Endothelial cell of umbilical vein (primary cell): ENCODE results near the gene NPDC1. TPM values are rescaled to one million over a fixed set of nuclear protein-coding genes. Genes with fewer than 3 reads are reported as not detected.

ENCODE experiments used
- BruUV-seq: library from RNA; stranded (reverse); fragments of 400-500 nt; replicated peaks from 2 replicates; lab custom pipeline; 2021; lab: Mats Ljungman, UMichigan
- CTCF ChIA-PET: fragments of 300-600, 350-600 bp; sonication (Branson Sonifier 250); formaldehyde crosslinking; loops from one replicate; lab custom pipeline; 2021; ENCODE audit warnings: antibody characterized with exemption, inconsistent platforms; lab: Charles Lee
- POLR2A ChIA-PET: fragments of 300-600, 350-600 bp; sonication (Branson Sonifier 250); formaldehyde crosslinking; loops from one replicate; lab custom pipeline; 2021; ENCODE audit warnings: antibody characterized with exemption, inconsistent platforms; lab: Charles Lee
- DNase-seq: peaks from one replicate; pipeline ENCODE4 v3.0.0-alpha.2; 2011; ENCODE audit warnings: low read depth, low spot score
- FAIRE-seq: peaks from 2 replicates; lab custom pipeline; 2011; peaks lifted over from hg19 to GRCh38; lab: Jason Lieb, UNC
- H2AFZ ChIP-seq: 2 replicates; pipeline ENCODE4 v1.6.0; 2012; ENCODE audit warnings: low read depth, low read length, control low read depth, inconsistent platforms
- H3K27ac ChIP-seq: 2 replicates; pipeline ENCODE4 v1.5.1; 2011; ENCODE audit warnings: low read depth, mild to moderate bottlenecking, control low read depth, low read length, moderate library complexity; ENCODE audit not compliant: insufficient read depth
- H3K27me3 ChIP-seq, 2 experiments: 2 replicates each; pipeline versions ENCODE4 v1.6.0 to v1.6.1; 2011; ENCODE audit warnings: low read length in 2 of 2, mixed read lengths in 1 of 2; ENCODE audit not compliant: control insufficient read depth in 2 of 2, insufficient read depth in 2 of 2
- H3K36me3 ChIP-seq, 2 experiments: 2 replicates in 1 of 2; 3 replicates in 1 of 2; pipeline ENCODE4 v1.5.1; 2011; ENCODE audit warnings: low read length in 2 of 2, mild to moderate bottlenecking in 1 of 2, moderate library complexity in 1 of 2; ENCODE audit not compliant: control insufficient read depth in 2 of 2, insufficient read depth in 2 of 2; ENCODE audit errors: extremely low read depth in 1 of 2
- H3K4me1 ChIP-seq: 3 replicates; pipeline ENCODE4 v1.5.1; 2011; ENCODE audit warnings: mild to moderate bottlenecking, low read length; ENCODE audit not compliant: control insufficient read depth, insufficient read depth; ENCODE audit errors: extremely low read depth
- H3K4me2 ChIP-seq: 2 replicates; pipeline ENCODE4 v1.6.1; 2011; ENCODE audit warnings: low read length, control low read depth, mixed read lengths; ENCODE audit not compliant: insufficient read depth
- H3K4me3 ChIP-seq, 3 experiments: fragments of 200-600 bp in 1 of 3; sonication (generic), shearing (Covaris generic) in 1 of 3; replicated peaks in 1 of 3; 2 replicates each; pipeline ENCODE4 v1.5.1; 2011 to 2016; ENCODE audit warnings: control low read depth in 3 of 3, low read length in 3 of 3, mild to moderate bottlenecking in 2 of 3, inconsistent platforms in 1 of 3, low read depth in 1 of 3, moderate library complexity in 1 of 3; ENCODE audit not compliant: insufficient read depth in 1 of 3
- H3K79me2 ChIP-seq: 2 replicates; pipeline ENCODE4 v1.6.0; 2012; ENCODE audit warnings: low read length, inconsistent platforms; ENCODE audit not compliant: control insufficient read depth, insufficient read depth
- H3K9ac ChIP-seq: replicated peaks from 2 replicates; pipeline ENCODE3; 2011; ENCODE audit warnings: low read length, control low read depth; ENCODE audit not compliant: insufficient read depth; ENCODE audit errors: extremely low read depth
- H3K9me1 ChIP-seq: replicated peaks from 3 replicates; pipeline ENCODE4 v1.6.0; 2011; ENCODE audit warnings: mild to moderate bottlenecking, low read length; ENCODE audit not compliant: control insufficient read depth, insufficient read depth; ENCODE audit errors: extremely low read depth
- H3K9me3 ChIP-seq: replicated peaks from 2 replicates; pipeline ENCODE4 v1.5.1; 2012; ENCODE audit warnings: low read length, inconsistent platforms; ENCODE audit not compliant: control insufficient read depth, insufficient read depth
- H4K20me1 ChIP-seq: replicated peaks from 2 replicates; pipeline ENCODE3; 2011; ENCODE audit warnings: mild to moderate bottlenecking, low read length; ENCODE audit not compliant: control insufficient read depth, insufficient read depth; ENCODE audit errors: extremely low read depth
- CTCF ChIP-seq, 2 donors: IDR thresholded peaks; 1 replicate in 1 of 2; 2 replicates in 1 of 2; pipeline ENCODE4 v1.5.1; 2011; ENCODE audit warnings: low read length in 2 of 2, mild to moderate bottlenecking in 2 of 2, moderate library complexity in 2 of 2, control low read depth in 1 of 2, inconsistent platforms in 1 of 2, low read depth in 1 of 2; ENCODE audit not compliant: insufficient read depth in 1 of 2; ENCODE audit errors: extremely low read depth in 1 of 2
- EZH2 ChIP-seq: IDR thresholded peaks from 2 replicates; pipeline ENCODE4 v1.6.1; 2012; ENCODE audit warnings: borderline replicate concordance, low read depth, mild to moderate bottlenecking, moderate library complexity, low read length, inconsistent platforms; ENCODE audit not compliant: severe bottlenecking
- FOS ChIP-seq: IDR thresholded peaks from 2 replicates; pipeline ENCODE4 v1.6.1; 2011; ENCODE audit warnings: mild to moderate bottlenecking, low read length, moderate library complexity, borderline replicate concordance; ENCODE audit not compliant: insufficient read depth
- GATA2 ChIP-seq: IDR thresholded peaks from 2 replicates; pipeline ENCODE4 v1.7.0; 2011; ENCODE audit warnings: low read depth, mild to moderate bottlenecking, moderate library complexity, mixed read lengths, low read length; ENCODE audit not compliant: insufficient read length, insufficient read depth
- JUN ChIP-seq: IDR thresholded peaks from 2 replicates; pipeline ENCODE4 v1.6.1; 2011; ENCODE audit warnings: borderline replicate concordance, low read depth; ENCODE audit not compliant: insufficient read length, insufficient read depth
- MYC ChIP-seq: IDR thresholded peaks from one replicate; pipeline ENCODE4 v1.6.1; 2011; ENCODE audit warnings: mild to moderate bottlenecking, low read depth, low read length
- POLR2A ChIP-seq: IDR thresholded peaks from 2 replicates; pipeline ENCODE4 v1.6.1; 2012; ENCODE audit warnings: low read depth, mild to moderate bottlenecking, control low read depth, low read length
- POLR2AphosphoS5 ChIP-seq: IDR thresholded peaks from 2 replicates; pipeline ENCODE4 v1.6.1; 2012; ENCODE audit warnings: low read depth, mild to moderate bottlenecking, control low read depth, low read length, moderate library complexity; ENCODE audit not compliant: insufficient read depth
- dilution Hi-C: fragments of 300-500 bp; cut with MboI; formaldehyde crosslinking; loops from one replicate; pipeline ENCODE4 v1.15.0; 2019; ENCODE audit warnings: low sequenced_read_pairs; ENCODE audit not compliant: extremely low pct_ligation_motif_present
- intact Hi-C: fragments of 100-400 bp; cut with micrococcal nuclease; formaldehyde crosslinking; loops from one replicate; pipeline ENCODE4 v1.10.0; 2022
- polyA plus RNA-seq, 4 experiments: library from polyadenylated mRNA; depleted of rRNA in 3 of 4; stranded (reverse) in 3 of 4; unstranded in 1 of 4; fragments of >200 nt; gene quantifications; 2 replicates each; pipeline versions ENCODE4 v1.2.1 to v1.2.3, GENCODE V29; 2011 to 2012; ENCODE audit warnings: missing spikeins in 1 of 4
- total RNA-seq: library from RNA; stranded (reverse); gene quantifications from 2 replicates; pipeline ENCODE4 v1.2.3, GENCODE V29; 2021
- TF ChIP-seq, protein P1 (sequence below): IDR thresholded peaks from 2 replicates; pipeline ENCODE4 v1.6.1; 2011; ENCODE audit not compliant: insufficient read depth, insufficient read length

NPDC1 gene
- total and polyA plus RNA-seq, 2 donors (not counting 3 experiments of a cell fraction or from before 2014, with no cell fraction given): 115 to 181 TPM

GRCh38 chr9:137050570-137050969 is 4.6 kb upstream of the NPDC1 start:
- Histone ChIP-seq H3K9ac (no peak overlapping the region), H3K79me2 (peaks cover 2% of the 10 kb centered on the region), H3K36me3 (no peaks in the 10 kb centered on the region), H3K9me3 (no peaks in the 10 kb centered on the region), H3K4me2 (no peak overlapping the region), H3K4me3 (no peak overlapping the region), H3K27me3 (peaks cover 8 to 21% of the 10 kb centered on the region in 2 experiments), H3K9me1 (no peaks in the 10 kb centered on the region), H3K27ac (no peak overlapping the region), H3K4me1 (peaks cover 4% of the 10 kb centered on the region), H4K20me1 (no peaks in the 10 kb centered on the region), H2AFZ (no peak overlapping the region)
- intact Hi-C loops (no loop called here), dilution Hi-C loops (no loop called here)
- ChIA-PET POLR2A (no interaction called here), CTCF (interaction anchor here (2.5 to 4.7 kb wide), 2 partner anchors 8 to 18 kb away, joined by 12 to 152 read pairs; partner anchors contain the start of gene SAPCD2)
- TF ChIP-seq POLR2A (no peak), GATA2 (no peak), EZH2 (no peak), MYC (no peak), POLR2AphosphoS5 (no peak), CTCF (IDR thresholded peaks at IDR 0.05; ENCODE audit: extremely low read depth in 1 of 2, insufficient read depth in 1 of 2, low read depth in 1 of 2, low read length in 2 of 2) (no peak), JUN (no peak), FOS (no peak)
- TF ChIP-seq, protein P1, sequence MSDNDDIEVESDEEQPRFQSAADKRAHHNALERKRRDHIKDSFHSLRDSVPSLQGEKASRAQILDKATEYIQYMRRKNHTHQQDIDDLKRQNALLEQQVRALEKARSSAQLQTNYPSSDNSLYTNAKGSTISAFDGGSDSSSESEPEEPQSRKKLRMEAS: no peak
- no TSS peak for BruUV-seq
- DNase-seq (no peak), FAIRE-seq (no peak)
